ENCODE measurements around the gene TMX3. TPM values are rescaled to one million over a fixed set of nuclear protein-coding genes. Genes with fewer than 3 reads are reported as not detected.

The TMX3 gene
- total RNA-seq, 1 donor from 2014 or later, result 30.8 TPM

DNA sequence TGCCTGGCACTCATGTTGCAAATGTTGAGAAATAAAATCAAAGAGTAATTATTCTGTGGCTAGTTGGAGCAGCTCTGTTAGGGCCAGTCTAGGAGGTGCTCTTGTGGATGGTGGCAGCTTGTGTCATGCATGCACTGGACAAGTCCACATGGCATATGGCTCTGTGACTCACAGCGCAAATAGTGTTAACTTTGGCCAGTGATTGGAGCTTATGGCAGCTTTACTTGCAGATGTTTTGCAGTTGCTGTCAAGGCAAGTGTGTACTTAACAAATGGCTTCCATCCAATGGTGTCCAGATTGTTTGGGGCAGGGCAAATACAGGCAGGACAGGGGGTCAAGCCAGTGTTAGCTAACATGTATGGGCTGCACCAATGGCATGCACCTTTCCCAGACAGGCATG, 26.1 kb upstream of the TMX3 start:
- TF ChIP-seq, protein P1, sequence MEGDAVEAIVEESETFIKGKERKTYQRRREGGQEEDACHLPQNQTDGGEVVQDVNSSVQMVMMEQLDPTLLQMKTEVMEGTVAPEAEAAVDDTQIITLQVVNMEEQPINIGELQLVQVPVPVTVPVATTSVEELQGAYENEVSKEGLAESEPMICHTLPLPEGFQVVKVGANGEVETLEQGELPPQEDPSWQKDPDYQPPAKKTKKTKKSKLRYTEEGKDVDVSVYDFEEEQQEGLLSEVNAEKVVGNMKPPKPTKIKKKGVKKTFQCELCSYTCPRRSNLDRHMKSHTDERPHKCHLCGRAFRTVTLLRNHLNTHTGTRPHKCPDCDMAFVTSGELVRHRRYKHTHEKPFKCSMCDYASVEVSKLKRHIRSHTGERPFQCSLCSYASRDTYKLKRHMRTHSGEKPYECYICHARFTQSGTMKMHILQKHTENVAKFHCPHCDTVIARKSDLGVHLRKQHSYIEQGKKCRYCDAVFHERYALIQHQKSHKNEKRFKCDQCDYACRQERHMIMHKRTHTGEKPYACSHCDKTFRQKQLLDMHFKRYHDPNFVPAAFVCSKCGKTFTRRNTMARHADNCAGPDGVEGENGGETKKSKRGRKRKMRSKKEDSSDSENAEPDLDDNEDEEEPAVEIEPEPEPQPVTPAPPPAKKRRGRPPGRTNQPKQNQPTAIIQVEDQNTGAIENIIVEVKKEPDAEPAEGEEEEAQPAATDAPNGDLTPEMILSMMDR (conservative IDR thresholded peaks at IDR 0.05; ENCODE audit: low read depth, low read length), result no peak
- no peak for DNase-seq (ENCODE audit: low read depth)
- no peak overlapping the region for H3K4me3 ChIP-seq (ENCODE audit: low read depth, low read length)

DNA sequence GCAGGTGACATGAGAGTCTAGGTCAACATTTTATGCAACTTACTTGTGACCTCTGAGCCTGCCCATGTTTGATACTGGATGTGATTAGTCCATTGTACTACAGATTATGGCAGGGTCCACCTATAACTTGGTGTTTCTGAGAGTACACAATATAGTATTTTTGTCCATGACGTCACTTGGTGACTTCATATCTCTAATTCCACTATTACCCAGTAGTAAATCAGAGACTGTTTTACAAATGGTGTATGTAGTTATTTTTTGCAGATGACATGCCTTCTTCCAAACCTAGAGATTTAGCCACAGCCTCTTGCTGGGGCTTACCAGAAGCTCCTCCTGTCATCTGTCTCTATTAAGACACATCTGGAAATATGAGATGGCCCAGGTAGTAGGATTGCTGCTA, 24.6 kb upstream of the TMX3 start:
- TF ChIP-seq, protein P1 (conservative IDR thresholded peaks at IDR 0.05; ENCODE audit: low read depth, low read length), result no peak
- DNase-seq (ENCODE audit: low read depth), result no peak
- H3K4me3 ChIP-seq (ENCODE audit: low read depth, low read length), result no peak overlapping the region

DNA sequence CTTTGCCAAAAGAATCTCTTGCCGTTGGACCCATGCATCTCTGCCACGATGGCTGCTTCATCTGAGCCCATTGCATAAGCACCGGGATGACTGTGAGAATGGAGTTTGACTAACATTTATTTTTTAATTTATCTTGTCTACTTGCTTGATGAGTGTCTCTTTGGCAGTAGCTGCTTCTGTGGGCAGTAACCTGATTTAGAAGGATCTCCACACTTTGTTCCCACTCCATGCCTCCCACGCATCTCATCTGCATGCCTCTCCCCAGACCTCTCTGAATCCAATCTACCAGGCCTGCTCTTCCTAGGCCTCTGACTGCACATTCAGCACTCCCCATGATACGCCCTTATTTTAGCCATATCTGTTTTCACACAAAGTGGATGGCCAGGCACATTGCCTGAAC, 23.7 kb upstream of the TMX3 start:
- H3K4me3 ChIP-seq (ENCODE audit: low read depth, low read length), result no peak overlapping the region
- DNase-seq (ENCODE audit: low read depth), result no peak
- TF ChIP-seq, protein P1 (conservative IDR thresholded peaks at IDR 0.05; ENCODE audit: low read depth, low read length), result no peak

DNA sequence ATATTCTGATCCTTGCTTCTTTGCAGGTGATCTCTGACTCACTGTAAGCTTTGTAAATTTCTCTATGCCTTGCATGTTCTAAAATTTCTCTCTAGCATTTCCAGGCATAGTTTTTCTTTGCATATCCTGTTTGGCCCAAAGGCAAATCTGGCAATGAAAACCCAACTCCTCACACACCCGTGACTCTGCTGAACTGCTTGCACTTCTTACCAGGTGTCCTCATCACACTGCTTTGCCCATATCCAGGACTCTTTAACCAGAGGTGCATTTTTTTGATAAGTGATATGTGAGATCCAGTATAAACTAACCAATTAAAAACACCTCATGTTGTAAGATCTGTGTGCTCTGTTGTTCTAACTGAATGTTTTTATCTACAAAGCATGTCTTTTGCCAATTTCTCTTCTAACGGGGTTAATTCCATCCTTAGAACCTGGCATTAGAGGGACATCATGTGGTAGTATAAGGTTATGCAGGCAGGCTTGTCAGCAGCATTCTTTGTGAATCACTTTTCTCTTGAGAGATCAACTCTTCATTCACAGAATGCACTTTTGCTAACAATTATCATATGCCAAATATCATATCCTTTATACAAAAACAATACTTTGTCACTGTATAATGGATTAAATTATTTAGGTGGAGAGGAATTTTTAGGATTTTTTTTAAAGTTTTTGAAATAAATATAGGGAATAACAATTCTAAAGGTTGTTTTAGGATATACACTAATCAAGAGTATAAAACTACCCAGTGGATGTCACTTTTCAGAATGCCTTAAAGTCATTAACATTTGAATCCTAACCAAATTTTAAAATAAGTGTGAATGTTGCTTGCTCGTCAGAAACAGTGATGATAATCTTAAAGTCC, 20.8 kb upstream of the TMX3 start:
- TF ChIP-seq, protein P1 (conservative IDR thresholded peaks at IDR 0.05; ENCODE audit: low read depth, low read length), result peak; percentile 81
- H3K4me3 ChIP-seq (ENCODE audit: low read depth, low read length), result no peak overlapping the region
- DNase-seq (ENCODE audit: low read depth), result peak; percentile 18

DNA sequence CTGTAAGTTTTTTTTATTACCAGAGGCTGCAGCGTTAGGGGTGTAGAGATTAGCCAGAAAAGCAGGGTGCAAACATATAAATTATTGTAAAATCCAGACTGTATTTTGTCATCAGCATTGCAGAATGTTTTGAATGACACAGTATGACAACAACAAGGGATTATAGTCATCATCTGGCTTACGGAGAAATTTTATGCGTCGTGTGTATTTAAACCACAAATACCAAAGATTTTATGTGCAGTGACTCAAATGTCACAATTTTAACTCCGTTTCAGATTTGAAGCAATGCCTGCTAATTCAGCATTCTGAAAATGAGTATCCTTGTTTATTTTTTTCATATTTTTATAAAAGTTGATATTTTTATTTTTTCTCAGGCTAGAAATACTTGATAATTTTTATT, 19.4 kb upstream of the TMX3 start:
- H3K4me3 ChIP-seq (ENCODE audit: low read depth, low read length), result no peak overlapping the region
- no peak for DNase-seq (ENCODE audit: low read depth)
- TF ChIP-seq, protein P1 (conservative IDR thresholded peaks at IDR 0.05; ENCODE audit: low read depth, low read length), result no peak

DNA sequence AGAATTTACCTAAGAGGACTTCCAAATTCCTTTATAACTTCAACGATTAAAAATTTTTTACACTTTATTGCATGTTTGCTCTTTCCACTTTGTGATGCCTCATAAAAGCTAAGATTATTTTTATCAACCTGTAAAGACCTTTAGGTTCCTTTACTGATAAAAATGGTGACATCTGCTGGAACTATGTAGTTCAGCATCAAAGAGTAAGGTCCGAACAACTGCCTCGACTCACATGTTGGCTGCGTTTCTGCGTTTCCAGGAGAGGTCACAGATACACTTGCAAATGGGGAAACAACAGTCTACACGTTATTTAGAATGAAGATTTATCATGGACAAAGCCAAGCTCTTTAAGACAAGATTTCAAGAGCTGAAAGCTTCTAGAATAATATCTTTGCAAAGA, 18.8 kb upstream of the TMX3 start:
- DNase-seq (ENCODE audit: low read depth), result no peak
- H3K4me3 ChIP-seq (ENCODE audit: low read depth, low read length), result no peak overlapping the region
- TF ChIP-seq, protein P1 (conservative IDR thresholded peaks at IDR 0.05; ENCODE audit: low read depth, low read length), result peak; percentile 12

Measured in epithelial cell of proximal tubule (primary cell).